ENCODE data around the gene AP2A2. TPM values are rescaled to one million over a fixed set of nuclear protein-coding genes. Genes with fewer than 3 reads are reported as not detected.

AP2A2 gene
- total RNA-seq, 1 experiment from 2014 or later = 55.5 TPM

DNA sequence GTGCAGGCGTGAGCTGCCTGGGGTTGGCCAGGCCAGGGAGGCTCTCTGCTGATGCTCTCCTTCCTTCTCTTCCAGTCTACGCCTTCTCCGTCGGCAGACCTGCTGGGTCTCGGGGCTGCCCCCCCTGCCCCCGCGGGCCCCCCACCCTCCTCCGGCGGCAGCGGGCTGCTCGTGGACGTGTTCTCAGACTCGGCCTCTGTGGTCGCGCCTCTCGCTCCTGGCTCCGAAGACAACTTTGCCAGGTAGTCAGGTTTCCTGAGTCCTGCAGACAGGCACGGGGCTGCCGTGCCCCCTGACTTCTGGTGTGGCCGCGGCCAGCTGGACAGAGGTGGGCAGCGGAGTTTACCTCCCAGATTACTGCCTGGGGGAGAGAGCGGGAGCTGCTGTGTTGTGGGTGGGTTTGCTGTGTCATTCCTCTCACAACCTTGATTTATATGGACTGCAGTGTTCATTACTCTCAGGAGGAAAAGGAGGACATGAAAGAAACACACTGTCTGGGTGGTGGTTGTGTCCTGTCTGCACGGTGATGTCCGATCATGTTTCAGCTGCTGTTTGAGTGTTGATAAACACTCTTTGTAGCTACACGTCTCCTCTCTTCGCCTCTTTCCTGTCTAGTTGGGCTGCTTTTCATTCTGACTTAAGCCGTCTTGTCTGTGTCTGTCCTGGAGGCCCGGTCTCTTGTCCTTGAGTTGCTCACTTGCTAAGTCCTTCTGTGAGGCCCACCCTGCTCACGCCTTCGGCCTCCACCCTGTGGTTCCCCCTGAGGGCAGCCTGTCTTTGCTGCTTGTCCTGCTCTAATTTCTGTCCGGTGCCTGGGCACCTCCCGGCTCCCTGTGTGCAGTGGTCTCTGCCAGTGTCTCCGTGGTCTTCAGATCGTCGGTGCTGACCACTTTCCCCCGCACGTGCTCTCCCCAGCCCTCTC, 74.9 kb downstream of the AP2A2 start (continued):
- TF ChIP-seq POLR2AphosphoS5 (IDR thresholded peaks at IDR 0.05; ENCODE audit: low read depth, low read length) (no peak), TCF7L2 (IDR thresholded peaks at IDR 0.05; ENCODE audit: borderline replicate concordance, extremely low read depth, insufficient read depth, insufficient read length) (no peak), SP1 (IDR thresholded peaks at IDR 0.05; ENCODE audit: low read depth) (no peak)
- TF ChIP-seq, protein P1, sequence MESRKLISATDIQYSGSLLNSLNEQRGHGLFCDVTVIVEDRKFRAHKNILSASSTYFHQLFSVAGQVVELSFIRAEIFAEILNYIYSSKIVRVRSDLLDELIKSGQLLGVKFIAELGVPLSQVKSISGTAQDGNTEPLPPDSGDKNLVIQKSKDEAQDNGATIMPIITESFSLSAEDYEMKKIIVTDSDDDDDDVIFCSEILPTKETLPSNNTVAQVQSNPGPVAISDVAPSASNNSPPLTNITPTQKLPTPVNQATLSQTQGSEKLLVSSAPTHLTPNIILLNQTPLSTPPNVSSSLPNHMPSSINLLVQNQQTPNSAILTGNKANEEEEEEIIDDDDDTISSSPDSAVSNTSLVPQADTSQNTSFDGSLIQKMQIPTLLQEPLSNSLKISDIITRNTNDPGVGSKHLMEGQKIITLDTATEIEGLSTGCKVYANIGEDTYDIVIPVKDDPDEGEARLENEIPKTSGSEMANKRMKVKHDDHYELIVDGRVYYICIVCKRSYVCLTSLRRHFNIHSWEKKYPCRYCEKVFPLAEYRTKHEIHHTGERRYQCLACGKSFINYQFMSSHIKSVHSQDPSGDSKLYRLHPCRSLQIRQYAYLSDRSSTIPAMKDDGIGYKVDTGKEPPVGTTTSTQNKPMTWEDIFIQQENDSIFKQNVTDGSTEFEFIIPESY (IDR thresholded peaks at IDR 0.05; ENCODE audit: extremely low read depth, insufficient replicate concordance, low read length) = no peak

DNA sequence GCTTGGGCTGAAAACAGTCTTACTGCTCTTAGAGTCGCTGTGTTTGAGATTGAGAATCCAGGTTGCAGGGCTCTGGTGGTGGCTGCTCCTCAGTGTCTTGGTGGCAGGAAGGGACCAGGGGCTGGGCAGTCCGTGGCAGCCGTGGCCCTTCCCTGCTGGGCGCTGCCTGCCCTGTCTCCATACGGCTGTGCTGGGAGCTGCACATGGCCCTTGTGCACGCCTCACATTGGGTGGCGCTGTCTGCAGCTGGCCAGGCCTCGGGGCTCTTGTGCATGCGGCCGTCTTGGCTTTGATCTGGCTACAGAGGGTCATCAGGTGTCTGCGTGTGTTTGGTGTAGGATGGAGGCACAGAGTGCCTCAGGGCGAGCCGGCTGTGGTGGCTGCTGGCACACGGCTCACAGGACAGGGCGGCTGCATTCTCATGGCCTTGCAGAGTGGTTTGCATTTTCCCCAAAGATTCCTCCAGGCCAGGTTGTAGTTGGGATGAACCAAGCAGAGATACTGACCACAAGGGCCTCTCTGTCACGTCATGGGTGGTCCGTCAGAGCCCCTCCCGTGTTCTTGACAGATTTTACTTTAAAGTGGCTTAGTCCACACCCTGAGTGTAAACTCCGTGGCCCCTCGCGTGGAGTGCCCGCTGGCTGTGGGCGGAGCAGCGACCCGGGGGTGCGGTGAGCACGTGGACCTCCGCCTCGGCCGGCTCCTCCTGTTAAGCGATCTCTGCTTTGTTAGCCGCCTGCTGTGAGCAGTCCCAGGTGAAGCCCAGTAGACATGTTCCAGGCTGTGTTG, 76.1 kb downstream of the AP2A2 start:
- Histone ChIP-seq H3K9me3 (ENCODE audit: control insufficient read depth in 1 of 2, insufficient read depth in 1 of 2, low read depth in 1 of 2, low read length in 2 of 2) (no peaks in the 10 kb centered on the region), H3K36me3 (ENCODE audit: control insufficient read depth in 1 of 2, insufficient read depth in 2 of 2, low read length in 2 of 2) (peaks cover 11 to 14% of the 10 kb centered on the region in 2 experiments; a peak in 2 of 4 replicates), H3K4me3 (replicated peaks in 1 of 2; ENCODE audit: low read depth in 1 of 2, low read length in 2 of 2) (no peak overlapping the region), H3K4me2 (ENCODE audit: low read length) (no peak overlapping the region), H3K4me1 (ENCODE audit: control insufficient read depth in 1 of 2, insufficient read depth in 2 of 2, low read length in 2 of 2) (no peaks in the 10 kb centered on the region), H3K9ac (ENCODE audit: low read length) (no peak overlapping the region), H3K27ac (ENCODE audit: low read depth, low read length) (no peak overlapping the region), H2AFZ (ENCODE audit: low read depth, low read length, poor library complexity, severe bottlenecking) (no peak overlapping the region), H3K27me3 (ENCODE audit: insufficient read depth, low read length) (no peaks in the 10 kb centered on the region), H4K20me1 (ENCODE audit: insufficient read depth) (no peaks in the 10 kb centered on the region), H3K79me2 (ENCODE audit: insufficient read depth, low read length) (no peaks in the 10 kb centered on the region), H3K9me2 (ENCODE audit: insufficient read depth) (no peaks in the 10 kb centered on the region)
- POLR2A ChIA-PET = no interaction called here
- RAD21 ChIA-PET (ENCODE audit: low non-redundant PET in 1 of 2, low total read pairs in 2 of 2, uncharacterized antibody in 2 of 2, unreplicated experiment in 2 of 2) = no interaction called here
- intact Hi-C loops (cut with micrococcal nuclease) = no loop called here
- BruUV-seq (replicated peaks) = no TSS peak
- DNase-seq (ENCODE audit: low read depth, low spot score) (no peak), ATAC-seq (no peak)
- TF ChIP-seq CEBPB (IDR thresholded peaks at IDR 0.05; ENCODE audit: low read depth) (no peak), ELF1 (IDR thresholded peaks at IDR 0.05; ENCODE audit: borderline replicate concordance, low read depth) (no peak), ZNF274 (IDR thresholded peaks at IDR 0.05; ENCODE audit: low read depth, low read length) (no peak), SIN3A (IDR thresholded peaks at IDR 0.05; ENCODE audit: low read depth) (no peak), FOSL1 (IDR thresholded peaks at IDR 0.05; ENCODE audit: low read depth) (no peak), POLR2AphosphoS5 (IDR thresholded peaks at IDR 0.05; ENCODE audit: low read depth, low read length) (no peak), CBX3 (IDR thresholded peaks at IDR 0.05; ENCODE audit: low read depth) (no peak), EZH2 (IDR thresholded peaks at IDR 0.05) (no peak), TCF7L2 (IDR thresholded peaks at IDR 0.05; ENCODE audit: borderline replicate concordance, extremely low read depth, insufficient read depth, insufficient read length) (no peak), EZH2phosphoT487 (IDR thresholded peaks at IDR 0.05; ENCODE audit: borderline replicate concordance) (no peak), SRF (IDR thresholded peaks at IDR 0.05; ENCODE audit: low read depth) (no peak)
- TF ChIP-seq, protein P2, sequence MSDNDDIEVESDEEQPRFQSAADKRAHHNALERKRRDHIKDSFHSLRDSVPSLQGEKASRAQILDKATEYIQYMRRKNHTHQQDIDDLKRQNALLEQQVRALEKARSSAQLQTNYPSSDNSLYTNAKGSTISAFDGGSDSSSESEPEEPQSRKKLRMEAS (IDR thresholded peaks at IDR 0.05) = no peak
- TF ChIP-seq, protein P3, sequence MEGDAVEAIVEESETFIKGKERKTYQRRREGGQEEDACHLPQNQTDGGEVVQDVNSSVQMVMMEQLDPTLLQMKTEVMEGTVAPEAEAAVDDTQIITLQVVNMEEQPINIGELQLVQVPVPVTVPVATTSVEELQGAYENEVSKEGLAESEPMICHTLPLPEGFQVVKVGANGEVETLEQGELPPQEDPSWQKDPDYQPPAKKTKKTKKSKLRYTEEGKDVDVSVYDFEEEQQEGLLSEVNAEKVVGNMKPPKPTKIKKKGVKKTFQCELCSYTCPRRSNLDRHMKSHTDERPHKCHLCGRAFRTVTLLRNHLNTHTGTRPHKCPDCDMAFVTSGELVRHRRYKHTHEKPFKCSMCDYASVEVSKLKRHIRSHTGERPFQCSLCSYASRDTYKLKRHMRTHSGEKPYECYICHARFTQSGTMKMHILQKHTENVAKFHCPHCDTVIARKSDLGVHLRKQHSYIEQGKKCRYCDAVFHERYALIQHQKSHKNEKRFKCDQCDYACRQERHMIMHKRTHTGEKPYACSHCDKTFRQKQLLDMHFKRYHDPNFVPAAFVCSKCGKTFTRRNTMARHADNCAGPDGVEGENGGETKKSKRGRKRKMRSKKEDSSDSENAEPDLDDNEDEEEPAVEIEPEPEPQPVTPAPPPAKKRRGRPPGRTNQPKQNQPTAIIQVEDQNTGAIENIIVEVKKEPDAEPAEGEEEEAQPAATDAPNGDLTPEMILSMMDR (IDR thresholded peaks at IDR 0.05 in 2 of 3, conservative IDR thresholded peaks at IDR 0.05 in 1 of 3; ENCODE audit: borderline replicate concordance in 1 of 3, insufficient read depth in 1 of 3, low read depth in 2 of 3, low read length in 2 of 3) = no peak
- CTCF ChIA-PET = no interaction called here
